Activated CD8-positive, alpha-beta T cell treated with anti-CD3 and anti-CD28 coated beads for 36 hours (primary cell): ENCODE measurements around the gene HHIP. TPM values are rescaled to one million over a fixed set of nuclear protein-coding genes. Genes with fewer than 3 reads are reported as not detected.
"Not testable (repeated sequence)": the region's sequence is repeated elsewhere in the genome, so short reads cannot be mapped to it uniquely, and the experiment has no call there.

ENCODE experiments used
- ATAC-seq: fragments of 200-7000 bp; cut with Tn5 transposase; one replicate; pipeline ENCODE4 v1.10.0; 2021; ENCODE audit warnings: mild to moderate bottlenecking, moderate library complexity
- CTCF ChIA-PET: fragments of 350-600 bp; sonication (Branson Sonifier 250); formaldehyde crosslinking; loops from one replicate; lab custom pipeline; 2021; ENCODE audit warnings: antibody characterized with exemption; lab: Charles Lee
- POLR2A ChIA-PET: fragments of 350-600 bp; sonication (Branson Sonifier 250); formaldehyde crosslinking; loops from one replicate; lab custom pipeline; 2021; ENCODE audit warnings: antibody characterized with exemption; lab: Charles Lee
- DNase-seq: peaks from one replicate; pipeline ENCODE4 v3.0.0-alpha.2; 2020
- H3K27ac Mint-ChIP-seq: one replicate; pipeline ENCODE4 v1.8.0; 2021; ENCODE audit warnings: mild to moderate bottlenecking, mixed read lengths
- H3K27me3 Mint-ChIP-seq: one replicate; pipeline ENCODE4 v1.8.0; 2021; ENCODE audit warnings: mixed read lengths
- H3K36me3 Mint-ChIP-seq: one replicate; pipeline ENCODE4 v1.8.0; 2021; ENCODE audit warnings: low read depth, mixed read lengths
- H3K4me1 Mint-ChIP-seq: one replicate; pipeline ENCODE4 v1.8.0; 2021; ENCODE audit warnings: low read depth, mixed read lengths
- H3K4me3 Mint-ChIP-seq: one replicate; pipeline ENCODE4 v1.8.0; 2021; ENCODE audit warnings: mild to moderate bottlenecking, moderate library complexity, mixed read lengths
- H3K9me3 Mint-ChIP-seq: one replicate; pipeline ENCODE4 v1.8.0; 2021; ENCODE audit warnings: mixed read lengths
- CTCF ChIP-seq: fragments of 200-600 bp; IDR thresholded peaks from one replicate; pipeline ENCODE4 v1.8.0; 2022; ENCODE audit warnings: antibody characterized with exemption, mild to moderate bottlenecking
- intact Hi-C: fragments of 100-400 bp; cut with micrococcal nuclease; formaldehyde crosslinking; loops from one replicate; pipeline ENCODE4 v1.10.0; 2022
- total RNA-seq, 2 experiments: library from RNA; stranded (reverse); gene quantifications; one replicate each; pipeline ENCODE4 v1.2.3, GENCODE V29; 2021

Gene HHIP
- total RNA-seq, 2 experiments from 2014 or later, result not detected

GRCh38 chr4:144740316-144740715, 94.4 kb downstream of the HHIP start:
- ChIA-PET CTCF (no interaction called here), POLR2A (no interaction called here)
- ATAC-seq, result no peak
- no peak for TF ChIP-seq CTCF
- H3K36me3 Mint-ChIP-seq, result no peaks in the 10 kb centered on the region
- H3K9me3 Mint-ChIP-seq, result no peaks in the 10 kb centered on the region
- no peak for DNase-seq
- no peaks in the 10 kb centered on the region for H3K27me3 Mint-ChIP-seq
- H3K4me3 Mint-ChIP-seq, result no peak overlapping the region
- no peak overlapping the region for H3K27ac Mint-ChIP-seq
- intact Hi-C loops, result no loop called here
- no peaks in the 10 kb centered on the region for H3K4me1 Mint-ChIP-seq

GRCh38 chr4:144748814-144749555, 103.0 kb downstream of the HHIP start:
- intact Hi-C loops, result no loop called here
- H3K9me3 Mint-ChIP-seq, result no peaks in the 10 kb centered on the region
- no peak for TF ChIP-seq CTCF
- no peak overlapping the region for H3K27ac Mint-ChIP-seq
- CTCF ChIA-PET, result no interaction called here
- H3K4me1 Mint-ChIP-seq, result no peaks in the 10 kb centered on the region
- no peak for ATAC-seq
- no peak overlapping the region for H3K4me3 Mint-ChIP-seq
- no peaks in the 10 kb centered on the region for H3K27me3 Mint-ChIP-seq
- no peaks in the 10 kb centered on the region for H3K36me3 Mint-ChIP-seq
- DNase-seq, result no peak
- POLR2A ChIA-PET, result no interaction called here

- Mint-ChIP-seq H3K27me3 (no peaks in the 10 kb centered on the region), H3K9me3 (no peaks in the 10 kb centered on the region), H3K4me3 (no peak overlapping the region), H3K4me1 (no peaks in the 10 kb centered on the region), H3K27ac (no peak overlapping the region), H3K36me3 (no peaks in the 10 kb centered on the region)
- ChIA-PET POLR2A (no interaction called here), CTCF (no interaction called here)
- ATAC-seq, result no peak
- TF ChIP-seq CTCF, result no peak
- intact Hi-C loops, result no loop called here
- no peak for DNase-seq
These were observed 104.4 kb downstream of the HHIP start for GRCh38 chr4:144750348-144750747.

GRCh38 chr4:144754562-144755410, 108.8 kb downstream of the HHIP start:
- Mint-ChIP-seq H3K4me3 (no peak overlapping the region), H3K4me1 (no peaks in the 10 kb centered on the region), H3K9me3 (peaks cover 2% of the 10 kb centered on the region), H3K27me3 (no peaks in the 10 kb centered on the region), H3K27ac (no peak overlapping the region), H3K36me3 (no peaks in the 10 kb centered on the region)
- CTCF ChIA-PET, result no interaction called here
- intact Hi-C loops, result no loop called here
- TF ChIP-seq CTCF, result no peak
- POLR2A ChIA-PET, result no interaction called here
- DNase-seq, result no peak
- ATAC-seq, result no peak

- no peak for DNase-seq
- H3K36me3 Mint-ChIP-seq, result no peaks in the 10 kb centered on the region
- H3K4me3 Mint-ChIP-seq, result no peak overlapping the region
- ATAC-seq, result no peak
- POLR2A ChIA-PET, result no interaction called here
- CTCF ChIA-PET, result no interaction called here
- H3K9me3 Mint-ChIP-seq, result peaks cover 3% of the 10 kb centered on the region
- no peak overlapping the region for H3K27ac Mint-ChIP-seq
- intact Hi-C loops, result no loop called here
- no peaks in the 10 kb centered on the region for H3K27me3 Mint-ChIP-seq
- no peak for TF ChIP-seq CTCF
- no peaks in the 10 kb centered on the region for H3K4me1 Mint-ChIP-seq
These were observed 112.0 kb downstream of the HHIP start for GRCh38 chr4:144757969-144758368.

- H3K27me3 Mint-ChIP-seq, H3K9me3 Mint-ChIP-seq, H3K4me1 Mint-ChIP-seq, CTCF ChIA-PET, H3K27ac Mint-ChIP-seq, H3K36me3 Mint-ChIP-seq, intact Hi-C loops, H3K4me3 Mint-ChIP-seq, ATAC-seq, POLR2A ChIA-PET, DNase-seq: not testable (repeated sequence)
These were observed 122.9 kb downstream of the HHIP start for GRCh38 chr4:144768809-144769208.
